HG02981 (cell line): Measurements from ENCODE around the gene HELZ2.

Experiments used
- ATAC-seq: cut with Tn5 transposase; IDR thresholded peaks from one replicate; pipeline ENCODE4 v1.9.1; 2021; ENCODE audit warnings: mild to moderate bottlenecking, moderate library complexity; ENCODE audit not compliant: unreplicated experiment

The HELZ2 gene

DNA sequence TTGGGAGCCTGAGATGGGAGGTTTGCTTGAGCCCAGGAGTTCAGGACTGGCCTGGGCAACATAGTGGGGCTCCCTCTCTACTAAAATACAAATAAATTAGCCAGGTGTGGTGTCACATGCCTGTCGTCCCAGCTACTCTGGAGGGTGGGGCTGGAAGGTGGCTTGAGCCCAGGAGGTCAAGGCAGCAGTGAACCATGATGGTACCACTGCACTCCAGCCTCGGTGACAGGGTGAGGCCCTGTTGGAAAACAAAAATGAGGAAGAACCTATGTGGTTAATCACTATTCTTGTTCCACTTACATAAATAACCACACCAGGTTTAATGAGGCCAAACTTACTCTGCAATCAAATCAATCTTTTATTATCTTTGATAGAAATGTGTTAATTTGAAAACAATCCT is 48.1 kb downstream of the HELZ2 start:
- no peak for ATAC-seq

GRCh38 chr20:63525185-63525584 is 48.9 kb downstream of the HELZ2 start:
- ATAC-seq: no peak
